ENCODE results near the gene CENPV. TPM values are rescaled to one million over a fixed set of nuclear protein-coding genes. Genes with fewer than 3 reads are reported as not detected.

The CENPV gene
- total RNA-seq, 4 donors from 2014 or later: 2.1 to 4.9 (median 3.8) TPM

- no peak overlapping the region for H3K4me3 ChIP-seq (ENCODE audit: low read depth, poor library complexity, severe bottlenecking)
- intact Hi-C loops (cut with DNase I; ENCODE audit: low total_unique reads): no loop called here
- DNase-seq (ENCODE audit: low spot score in 2 of 2): no peak
- WGBS, 2 donors: 65 to 73% methylated on average over 5 of the region's 5 CpGs
- TF ChIP-seq POLR2A (IDR thresholded peaks at IDR 0.05): no peak
- TF ChIP-seq, protein P1, sequence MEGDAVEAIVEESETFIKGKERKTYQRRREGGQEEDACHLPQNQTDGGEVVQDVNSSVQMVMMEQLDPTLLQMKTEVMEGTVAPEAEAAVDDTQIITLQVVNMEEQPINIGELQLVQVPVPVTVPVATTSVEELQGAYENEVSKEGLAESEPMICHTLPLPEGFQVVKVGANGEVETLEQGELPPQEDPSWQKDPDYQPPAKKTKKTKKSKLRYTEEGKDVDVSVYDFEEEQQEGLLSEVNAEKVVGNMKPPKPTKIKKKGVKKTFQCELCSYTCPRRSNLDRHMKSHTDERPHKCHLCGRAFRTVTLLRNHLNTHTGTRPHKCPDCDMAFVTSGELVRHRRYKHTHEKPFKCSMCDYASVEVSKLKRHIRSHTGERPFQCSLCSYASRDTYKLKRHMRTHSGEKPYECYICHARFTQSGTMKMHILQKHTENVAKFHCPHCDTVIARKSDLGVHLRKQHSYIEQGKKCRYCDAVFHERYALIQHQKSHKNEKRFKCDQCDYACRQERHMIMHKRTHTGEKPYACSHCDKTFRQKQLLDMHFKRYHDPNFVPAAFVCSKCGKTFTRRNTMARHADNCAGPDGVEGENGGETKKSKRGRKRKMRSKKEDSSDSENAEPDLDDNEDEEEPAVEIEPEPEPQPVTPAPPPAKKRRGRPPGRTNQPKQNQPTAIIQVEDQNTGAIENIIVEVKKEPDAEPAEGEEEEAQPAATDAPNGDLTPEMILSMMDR (IDR thresholded peaks at IDR 0.05): no peak
Observed at GRCh38 chr17:16384557-16384956, 31.3 kb upstream of the CENPV start.

- H3K4me3 ChIP-seq (ENCODE audit: low read depth, poor library complexity, severe bottlenecking): no peak overlapping the region
- 75 to 83% methylated on average over 5 of the region's 5 CpGs for WGBS, 2 donors
- DNase-seq (ENCODE audit: low spot score in 2 of 2): no peak
- TF ChIP-seq, protein P1 (IDR thresholded peaks at IDR 0.05): no peak
- TF ChIP-seq POLR2A (IDR thresholded peaks at IDR 0.05): no peak
- intact Hi-C loops (cut with DNase I; ENCODE audit: low total_unique reads): no loop called here
Observed at GRCh38 chr17:16383772-16384287, 30.6 kb upstream of the CENPV start.

DNA sequence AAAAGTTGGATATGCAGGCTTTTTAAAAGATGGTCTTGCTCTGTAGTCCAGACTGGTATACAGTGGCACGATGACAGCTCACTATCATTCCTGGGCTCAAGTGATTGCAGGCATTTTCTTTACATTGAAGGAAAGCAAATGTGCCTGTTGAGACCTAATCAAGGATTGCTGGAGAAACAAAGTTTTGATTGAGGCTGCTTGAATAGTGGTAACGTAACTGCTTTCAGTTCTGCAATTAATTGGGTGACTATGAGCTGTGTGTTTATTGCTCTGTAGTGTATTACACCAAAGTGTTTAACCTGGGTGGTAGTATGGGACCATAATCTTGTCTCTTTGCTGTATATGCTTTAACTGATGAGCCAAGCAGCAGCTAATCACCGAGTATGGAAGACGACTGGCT lies 29.9 kb upstream of the CENPV start:
- TF ChIP-seq POLR2A (IDR thresholded peaks at IDR 0.05): no peak
- TF ChIP-seq, protein P1 (IDR thresholded peaks at IDR 0.05): no peak
- intact Hi-C loops (cut with DNase I; ENCODE audit: low total_unique reads): no loop called here
- no peak overlapping the region for H3K4me3 ChIP-seq (ENCODE audit: low read depth, poor library complexity, severe bottlenecking)
- WGBS, 2 donors: 63 to 65% methylated on average over 4 of the region's 4 CpGs
- DNase-seq (ENCODE audit: low spot score in 2 of 2): no peak

DNA sequence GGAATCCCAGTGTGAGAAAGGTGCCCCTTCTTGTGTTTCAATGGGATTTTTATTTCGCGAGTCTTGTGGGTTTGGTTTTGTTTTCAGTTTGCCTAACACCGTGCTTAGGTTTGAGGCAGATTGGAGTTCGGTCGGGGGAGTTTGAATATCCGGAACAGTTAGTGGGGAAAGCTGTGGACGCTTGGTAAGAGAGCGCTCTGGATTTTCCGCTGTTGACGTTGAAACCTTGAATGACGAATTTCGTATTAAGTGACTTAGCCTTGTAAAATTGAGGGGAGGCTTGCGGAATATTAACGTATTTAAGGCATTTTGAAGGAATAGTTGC lies 28.2 kb upstream of the CENPV start:
- intact Hi-C loops (cut with DNase I; ENCODE audit: low total_unique reads): no loop called here
- TF ChIP-seq, protein P1 (IDR thresholded peaks at IDR 0.05): no peak
- no peak for TF ChIP-seq POLR2A (IDR thresholded peaks at IDR 0.05)
- H3K4me3 ChIP-seq (ENCODE audit: low read depth, poor library complexity, severe bottlenecking): peak overlapping the region; percentile 55
- WGBS, 2 donors: 1 to 8% methylated on average over 14 of the region's 14 CpGs
- no peak for DNase-seq (ENCODE audit: low spot score in 2 of 2)

GRCh38 chr17:16380640-16381495 lies 27.6 kb upstream of the CENPV start, which contains the start of gene UBB:
Gene UBB, plus strand, starts transcription at chr17:16381091. Its CDS starts 817 bp downstream, at chr17:16381908.
- intact Hi-C loops (cut with DNase I; ENCODE audit: low total_unique reads): no loop called here
- peak in 1 of 2 donors; percentile 99 for TF ChIP-seq POLR2A (IDR thresholded peaks at IDR 0.05)
- TF ChIP-seq, protein P1 (IDR thresholded peaks at IDR 0.05): no peak
- peak; percentile 95 to 99 for DNase-seq (ENCODE audit: low spot score in 2 of 2)
- 0 to 1% methylated on average over 59 to 67 of the region's 67 CpGs for WGBS, 2 donors
- peak within 1 kb of the TSS; percentile 55 for H3K4me3 ChIP-seq (ENCODE audit: low read depth, poor library complexity, severe bottlenecking)
